WTC11 (cell line): ENCODE results near the gene CLEC16A.

ENCODE experiments used
- ATF3 ChIP-seq: sonication (generic); formaldehyde crosslinking; conservative IDR thresholded peaks from 2 replicates; pipeline ENCODE4 v1.8.1; 2022; ENCODE audit warnings: mild to moderate bottlenecking, missing genetic modification reagents
- CBFB ChIP-seq: sonication (generic); formaldehyde crosslinking; IDR thresholded peaks from 2 replicates; pipeline ENCODE4 v1.8.1; 2022; ENCODE audit warnings: mild to moderate bottlenecking, low read depth, missing genetic modification reagents
- FOXP4 ChIP-seq: sonication (generic); formaldehyde crosslinking; IDR thresholded peaks from 2 replicates; pipeline ENCODE4 v1.8.0; 2022; ENCODE audit warnings: mild to moderate bottlenecking, missing genetic modification reagents
- HMGXB4 ChIP-seq: sonication (generic); formaldehyde crosslinking; IDR thresholded peaks from 2 replicates; pipeline ENCODE4 v1.8.1; 2023; ENCODE audit warnings: mild to moderate bottlenecking, moderate library complexity, missing genetic modification reagents
- MXD4 ChIP-seq: fragments of 250-450 bp; sonication (Bioruptor Pico); IDR thresholded peaks from 2 replicates; pipeline ENCODE4 v1.8.0; 2021; ENCODE audit warnings: mild to moderate bottlenecking, moderate library complexity, borderline replicate concordance
- NFE2L1 ChIP-seq: sonication (generic); formaldehyde crosslinking; IDR thresholded peaks from 2 replicates; pipeline ENCODE4 v1.8.1; 2023; ENCODE audit warnings: missing genetic modification reagents
- USF2 ChIP-seq: sonication (generic); formaldehyde crosslinking; IDR thresholded peaks from 2 replicates; pipeline ENCODE4 v1.8.1; 2023; ENCODE audit warnings: mild to moderate bottlenecking, missing genetic modification reagents, moderate library complexity
- ZNF416 ChIP-seq: fragments of 250-450 bp; sonication (Bioruptor Pico); IDR thresholded peaks from 2 replicates; pipeline ENCODE4 v1.9.0; 2021; ENCODE audit warnings: mild to moderate bottlenecking, inconsistent platforms
- TF ChIP-seq, protein P1 (sequence below): sonication (generic); formaldehyde crosslinking; IDR thresholded peaks from 2 replicates; pipeline ENCODE4 v1.8.0; 2022; ENCODE audit warnings: mild to moderate bottlenecking, missing genetic modification reagents
- TF ChIP-seq, protein P2 (sequence below): fragments of 200-600 bp; IDR thresholded peaks from 2 replicates; pipeline ENCODE4 v1.8.0; 2022; ENCODE audit warnings: antibody characterized with exemption

GRCh38 chr16:11093572-11094074 lies 149.3 kb downstream of the CLEC16A start:
- TF ChIP-seq FOXP4 (CRISPR knock-in tag) (no peak), NFE2L1 (CRISPR knock-in tag) (no peak), USF2 (no peak), CBFB (no peak), ZNF416 (CRISPR knock-in tag) (no peak), HMGXB4 (CRISPR knock-in tag) (no peak), MXD4 (no peak), ATF3 (CRISPR knock-in tag) (no peak)
- TF ChIP-seq, protein P1, sequence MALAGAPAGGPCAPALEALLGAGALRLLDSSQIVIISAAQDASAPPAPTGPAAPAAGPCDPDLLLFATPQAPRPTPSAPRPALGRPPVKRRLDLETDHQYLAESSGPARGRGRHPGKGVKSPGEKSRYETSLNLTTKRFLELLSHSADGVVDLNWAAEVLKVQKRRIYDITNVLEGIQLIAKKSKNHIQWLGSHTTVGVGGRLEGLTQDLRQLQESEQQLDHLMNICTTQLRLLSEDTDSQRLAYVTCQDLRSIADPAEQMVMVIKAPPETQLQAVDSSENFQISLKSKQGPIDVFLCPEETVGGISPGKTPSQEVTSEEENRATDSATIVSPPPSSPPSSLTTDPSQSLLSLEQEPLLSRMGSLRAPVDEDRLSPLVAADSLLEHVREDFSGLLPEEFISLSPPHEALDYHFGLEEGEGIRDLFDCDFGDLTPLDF (CRISPR knock-in tag) = no peak
- TF ChIP-seq, protein P2, sequence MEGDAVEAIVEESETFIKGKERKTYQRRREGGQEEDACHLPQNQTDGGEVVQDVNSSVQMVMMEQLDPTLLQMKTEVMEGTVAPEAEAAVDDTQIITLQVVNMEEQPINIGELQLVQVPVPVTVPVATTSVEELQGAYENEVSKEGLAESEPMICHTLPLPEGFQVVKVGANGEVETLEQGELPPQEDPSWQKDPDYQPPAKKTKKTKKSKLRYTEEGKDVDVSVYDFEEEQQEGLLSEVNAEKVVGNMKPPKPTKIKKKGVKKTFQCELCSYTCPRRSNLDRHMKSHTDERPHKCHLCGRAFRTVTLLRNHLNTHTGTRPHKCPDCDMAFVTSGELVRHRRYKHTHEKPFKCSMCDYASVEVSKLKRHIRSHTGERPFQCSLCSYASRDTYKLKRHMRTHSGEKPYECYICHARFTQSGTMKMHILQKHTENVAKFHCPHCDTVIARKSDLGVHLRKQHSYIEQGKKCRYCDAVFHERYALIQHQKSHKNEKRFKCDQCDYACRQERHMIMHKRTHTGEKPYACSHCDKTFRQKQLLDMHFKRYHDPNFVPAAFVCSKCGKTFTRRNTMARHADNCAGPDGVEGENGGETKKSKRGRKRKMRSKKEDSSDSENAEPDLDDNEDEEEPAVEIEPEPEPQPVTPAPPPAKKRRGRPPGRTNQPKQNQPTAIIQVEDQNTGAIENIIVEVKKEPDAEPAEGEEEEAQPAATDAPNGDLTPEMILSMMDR = no peak
